ENCODE measurements around the gene IKZF4.
A peak's percentile ranks its signal among the peaks of the same experiment; 100 is the strongest.
"Not testable (repeated sequence)": the region's sequence is repeated elsewhere in the genome, so short reads cannot be mapped to it uniquely, and the experiment has no call there.

The IKZF4 gene

DNA sequence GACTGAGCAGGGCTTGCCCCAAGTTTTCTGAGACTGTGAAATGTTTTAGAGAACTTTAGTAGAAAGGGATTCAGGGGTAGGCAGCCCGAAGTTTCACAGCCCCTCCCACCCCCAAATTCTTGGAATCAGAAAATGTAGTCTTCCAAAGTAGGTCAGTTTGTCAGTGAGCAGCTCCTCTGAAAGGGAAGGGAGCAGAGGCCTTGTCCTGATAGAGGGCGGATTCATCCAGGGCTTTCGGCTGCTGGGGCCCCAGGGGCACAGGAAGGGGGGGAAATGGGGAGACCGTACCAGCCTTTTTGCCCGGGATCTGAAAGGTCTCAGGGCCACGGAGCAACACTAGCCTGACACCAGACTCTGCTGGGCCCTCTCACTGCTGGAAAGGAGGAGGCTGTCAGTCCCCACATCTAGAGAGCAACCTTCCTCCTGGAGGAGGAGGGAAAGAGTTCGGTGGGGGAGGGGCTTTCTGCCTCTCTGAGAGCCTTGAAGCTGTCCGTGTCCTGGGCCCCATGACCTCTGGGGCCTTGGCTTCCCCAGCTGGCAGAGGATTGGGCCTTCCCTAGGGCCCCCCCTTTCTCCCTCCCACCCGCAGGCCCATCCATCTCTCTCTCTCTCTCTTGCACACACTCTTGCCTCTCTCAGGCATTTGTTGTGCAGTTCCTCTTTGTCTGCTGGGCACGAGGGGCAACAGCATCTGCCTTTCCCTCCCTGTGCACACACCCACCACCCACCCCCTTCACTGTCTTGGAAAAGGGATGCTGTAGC, at the start of gene IKZF4:
Gene IKZF4 (plus strand): TSS at position 621 of the 762 bp plus-strand sequence. CDS start 451 bp downstream, outside the sequence.
- no peak within 1 kb of the TSS for H3K27ac ChIP-seq
- no peak for DNase-seq (ENCODE audit: low read depth, low spot score)

GRCh38 chr12:55972042-55972441, 48.8 kb upstream of the IKZF4 start:
- peak overlapping the region; percentile 93 for H3K27ac ChIP-seq

DNA sequence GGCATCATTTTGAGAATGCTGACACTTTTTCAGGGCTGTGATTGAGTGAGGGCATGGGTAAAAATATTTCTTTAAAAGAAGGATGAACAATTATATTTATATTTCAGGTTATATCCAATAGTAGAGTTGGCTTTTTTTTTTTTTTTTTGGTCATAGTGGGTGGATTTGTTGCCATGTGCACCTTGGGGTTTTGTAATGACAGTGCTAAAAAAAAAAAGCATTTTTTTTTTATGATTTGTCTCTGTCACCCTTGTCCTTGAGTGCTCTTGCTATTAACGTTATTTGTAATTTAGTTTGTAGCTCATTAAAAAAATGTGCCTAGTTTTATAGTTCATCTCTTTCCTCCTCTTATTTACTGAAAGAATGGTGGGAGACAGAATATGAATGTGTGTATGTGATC, 48.4 kb upstream of the IKZF4 start:
- H3K27ac ChIP-seq, result peak overlapping the region; percentile 93

More at GRCh38 chr12:55972042-55972441, 48.8 kb upstream of the IKZF4 start:
- DNase-seq (ENCODE audit: low read depth, low spot score), result peak; percentile 52

GRCh38 chr12:55972911-55973598, 47.8 kb upstream of the IKZF4 start:
- DNase-seq (ENCODE audit: low read depth, low spot score), result no peak

More for the DNA sequence above, 48.4 kb upstream of the IKZF4 start:
- no peak for DNase-seq (ENCODE audit: low read depth, low spot score)

DNA sequence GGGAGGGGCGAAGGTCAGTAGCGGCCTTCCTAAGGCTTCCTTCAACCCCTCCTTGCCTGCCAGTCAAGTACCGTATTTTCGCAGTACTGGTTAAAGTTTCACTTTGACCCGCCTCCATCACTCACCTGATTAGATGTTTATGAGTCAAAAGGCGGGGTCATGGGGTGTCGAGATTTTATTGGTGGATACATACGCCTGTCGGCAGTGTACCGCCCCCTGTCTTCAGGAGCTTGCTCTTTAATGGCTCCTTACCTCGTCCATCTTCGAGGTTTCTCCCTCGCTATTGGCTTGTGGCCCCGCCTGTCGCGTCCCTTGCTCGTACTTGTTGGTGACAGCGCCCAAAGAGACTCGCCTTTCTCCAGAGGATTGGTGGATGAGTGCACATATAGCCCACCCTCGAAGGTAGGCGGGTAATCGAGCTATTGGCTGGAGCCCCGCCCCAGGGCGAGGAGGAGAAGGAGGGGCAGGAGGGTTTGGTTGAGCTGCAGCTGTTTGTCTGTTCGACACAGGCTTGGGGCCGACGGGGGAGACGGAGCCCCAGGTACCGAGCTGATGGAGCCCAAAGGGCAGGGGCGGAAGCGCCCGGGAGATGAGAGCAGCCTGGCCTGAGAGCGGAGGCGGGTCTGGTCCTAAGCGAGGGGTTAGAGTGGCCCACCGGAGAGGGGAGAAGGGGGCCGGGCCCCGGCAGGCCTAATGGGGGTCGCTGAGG, 47.1 kb upstream of the IKZF4 start, which contains the start of gene RAB5B:
Gene RAB5B (plus strand): TSS at position 480 of the 709 bp plus-strand sequence. CDS start 12,883 bp downstream, outside the sequence.
- peak; percentile 100 for DNase-seq (ENCODE audit: low read depth, low spot score)
- peak within 1 kb of the TSS; percentile 93 for H3K27ac ChIP-seq

More at GRCh38 chr12:55972911-55973598, 47.8 kb upstream of the IKZF4 start:
- H3K27ac ChIP-seq, result peak overlapping the region; percentile 93

DNA sequence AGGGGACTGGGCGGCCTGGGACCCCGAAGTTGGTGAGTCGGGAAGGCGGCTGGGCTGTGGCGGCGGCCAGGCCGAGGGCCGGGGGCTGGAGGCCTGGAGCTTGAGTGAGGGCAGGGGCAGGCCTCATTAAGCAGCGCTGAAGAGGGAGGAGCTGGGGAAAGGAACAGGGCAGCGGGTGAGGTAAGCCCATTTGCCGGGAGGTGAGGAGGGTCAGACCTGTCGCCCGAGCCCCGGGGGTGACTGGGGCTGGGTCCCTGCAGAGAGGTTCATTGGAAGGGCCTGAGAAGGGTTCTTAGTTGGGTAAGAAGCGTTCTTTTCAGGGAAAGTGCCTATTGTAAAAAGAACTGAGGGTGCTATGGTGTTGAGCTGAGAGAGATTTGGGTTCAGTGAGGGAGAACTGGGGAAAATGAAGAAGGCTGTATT, 46.5 kb upstream of the IKZF4 start:
- H3K27ac ChIP-seq, result peak overlapping the region; percentile 93

DNA sequence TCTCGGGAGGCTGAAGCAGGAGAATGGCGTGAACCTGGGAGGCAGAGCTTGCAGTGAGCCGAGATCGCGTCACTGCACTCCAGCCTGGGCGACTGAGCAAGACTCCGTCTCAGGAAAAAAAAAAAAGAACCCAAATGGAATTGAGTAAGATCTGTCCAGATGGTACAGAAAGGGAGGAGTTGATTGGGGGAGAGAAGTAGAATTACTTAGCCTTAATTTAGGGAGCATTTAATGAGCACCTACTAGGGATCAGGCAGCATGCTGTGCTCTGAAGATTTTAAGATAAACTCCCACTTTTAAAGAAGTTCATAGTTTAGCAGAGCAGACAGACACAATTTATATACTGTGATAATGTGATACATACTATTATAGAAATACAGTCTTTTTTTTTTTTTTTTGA, 42.5 kb upstream of the IKZF4 start:
- no peak for DNase-seq (ENCODE audit: low read depth, low spot score)
- no peak overlapping the region for H3K27ac ChIP-seq

More for the DNA sequence above, 46.5 kb upstream of the IKZF4 start:
- DNase-seq (ENCODE audit: low read depth, low spot score), result no peak

DNA sequence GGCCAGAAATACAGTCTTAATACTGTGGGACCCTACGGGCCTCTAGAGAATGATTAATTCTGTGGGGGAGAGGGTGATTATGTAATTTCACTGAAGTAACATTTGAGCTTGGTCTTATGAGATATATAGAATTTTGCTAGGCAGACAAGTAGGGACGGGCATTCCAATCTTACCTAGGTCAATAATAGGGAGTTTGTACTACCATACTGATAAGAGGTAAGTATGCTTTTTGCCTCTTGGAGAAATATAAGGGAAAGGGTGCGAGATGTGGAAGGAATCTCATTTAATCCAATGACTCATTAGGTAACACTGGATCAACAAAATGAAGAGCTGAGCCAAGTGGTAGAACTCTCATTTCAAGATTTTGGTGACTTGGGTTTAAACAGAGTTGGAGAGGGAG, 41.8 kb upstream of the IKZF4 start:
- DNase-seq (ENCODE audit: low read depth, low spot score), result no peak
- H3K27ac ChIP-seq, result no peak overlapping the region

GRCh38 chr12:55981882-55982281, 39.0 kb upstream of the IKZF4 start:
- not testable (repeated sequence) for H3K27ac ChIP-seq; DNase-seq (ENCODE audit: low read depth, low spot score)

DNA sequence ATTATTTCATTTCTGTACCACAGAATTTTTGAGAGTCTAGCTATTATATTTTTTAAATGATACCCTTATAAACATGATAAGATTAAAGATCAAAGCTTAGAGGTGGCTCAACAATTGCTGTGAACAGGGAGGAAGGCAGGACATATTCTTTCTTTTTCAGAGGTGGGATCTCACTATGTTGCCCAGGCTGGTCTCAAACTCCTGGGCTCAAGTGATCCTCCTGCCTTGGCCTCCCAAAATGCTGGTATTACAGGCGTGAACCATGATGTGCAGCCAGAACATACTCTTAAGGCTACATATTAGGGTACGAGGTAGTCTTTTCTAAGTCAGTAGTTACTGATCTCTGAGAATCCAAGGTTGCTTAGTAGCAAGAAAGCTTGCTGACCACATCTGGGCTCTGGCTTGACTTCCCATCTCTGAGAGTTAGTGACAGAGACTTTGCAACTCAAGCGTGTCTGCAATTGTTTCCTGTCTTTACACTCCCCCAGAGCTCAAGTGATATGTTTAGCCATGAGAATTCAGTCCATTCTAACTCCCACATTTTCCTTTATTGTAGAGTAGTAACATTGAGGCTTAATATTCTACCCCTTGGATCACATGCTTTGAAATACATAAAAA, 38.4 kb upstream of the IKZF4 start:
- no peak overlapping the region for H3K27ac ChIP-seq
- no peak for DNase-seq (ENCODE audit: low read depth, low spot score)

DNA sequence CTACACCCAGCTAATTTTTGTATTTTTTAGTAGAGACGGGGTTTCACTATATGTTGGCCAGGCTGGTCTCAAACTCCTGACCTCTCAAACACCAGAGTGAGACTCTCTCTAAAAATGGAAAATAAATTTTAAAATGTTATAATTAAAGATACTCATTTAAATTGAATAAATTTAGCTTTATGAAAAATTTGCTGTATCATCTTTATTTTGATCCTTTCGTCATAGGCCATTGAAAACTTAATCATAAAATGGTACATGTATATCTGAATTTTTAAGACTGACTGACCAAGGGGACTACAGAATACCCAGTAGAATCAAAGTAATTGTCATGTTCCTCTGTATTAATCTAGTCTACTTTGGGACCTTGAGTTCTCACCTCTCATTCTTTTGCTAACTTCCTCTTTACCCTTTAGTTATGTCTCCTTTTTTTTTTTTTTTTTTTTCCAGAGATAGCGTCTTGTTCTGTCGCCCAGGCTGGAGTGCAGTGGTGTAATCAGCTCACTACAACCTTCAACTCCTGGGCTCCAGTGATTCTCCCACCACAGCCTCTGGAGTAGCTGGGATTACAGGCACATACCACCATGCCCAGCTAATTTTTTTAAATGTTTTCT, 37.5 kb upstream of the IKZF4 start:
- no peak overlapping the region for H3K27ac ChIP-seq
- DNase-seq (ENCODE audit: low read depth, low spot score), result no peak

DNA sequence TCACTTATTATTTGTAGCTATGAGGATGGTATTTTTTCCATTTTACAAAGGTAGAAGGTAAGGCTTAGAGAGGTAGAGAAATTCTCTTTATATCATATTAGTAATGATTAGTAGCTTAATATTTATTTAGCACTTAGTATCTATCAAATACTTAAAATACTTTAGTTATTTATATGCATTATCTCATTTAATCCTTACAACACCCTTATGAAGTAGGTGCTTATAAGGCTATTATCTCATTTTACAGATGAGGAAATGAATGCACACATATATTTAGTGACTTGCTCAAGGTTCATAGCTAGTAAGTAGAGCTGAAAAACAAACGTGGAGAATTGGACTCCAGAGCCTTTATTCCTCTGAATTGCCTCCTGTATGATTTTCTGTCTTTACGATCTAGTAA, 36.0 kb upstream of the IKZF4 start:
- no peak for DNase-seq (ENCODE audit: low read depth, low spot score)
- no peak overlapping the region for H3K27ac ChIP-seq

- H3K27ac ChIP-seq, result no peak overlapping the region
- no peak for DNase-seq (ENCODE audit: low read depth, low spot score)
These were observed 35.5 kb upstream of the IKZF4 start for GRCh38 chr12:55985341-55985740.

DNA sequence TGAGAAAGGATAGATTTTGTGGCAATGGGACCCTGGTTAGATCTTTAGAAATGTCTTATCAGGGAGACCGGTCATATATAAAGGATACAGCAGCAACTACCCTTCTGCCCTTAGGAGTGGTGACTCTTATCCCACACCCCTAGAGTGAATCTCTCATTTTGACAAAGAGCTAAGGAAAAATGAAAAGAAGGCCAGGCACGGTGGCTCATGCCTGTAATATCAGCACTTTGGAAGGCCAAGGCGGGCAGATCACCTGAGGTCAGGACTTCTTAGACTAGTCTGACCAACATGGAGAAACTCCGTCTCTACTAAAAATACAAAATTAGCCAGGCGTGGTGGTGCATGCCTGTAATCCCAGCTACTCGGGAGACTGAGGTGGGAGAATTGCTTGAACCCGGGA, 34.9 kb upstream of the IKZF4 start:
- not testable (repeated sequence) for H3K27ac ChIP-seq; DNase-seq (ENCODE audit: low read depth, low spot score)

DNA sequence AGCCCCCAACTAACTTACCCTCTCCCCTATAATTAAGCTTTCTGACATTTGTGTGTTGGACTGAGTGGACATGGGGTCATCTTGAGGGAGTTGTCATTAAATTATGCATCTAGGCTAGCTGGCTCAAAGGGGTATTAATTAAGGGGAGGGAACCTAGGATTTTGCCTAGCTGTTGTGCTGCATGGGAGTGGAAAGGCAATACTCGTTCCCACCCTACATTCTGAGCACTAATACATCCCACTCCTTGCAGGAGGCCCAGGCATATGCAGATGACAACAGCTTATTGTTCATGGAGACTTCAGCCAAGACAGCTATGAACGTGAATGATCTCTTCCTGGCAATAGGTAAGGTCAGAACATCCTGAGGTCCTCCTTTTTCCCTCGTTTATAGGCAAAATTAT, 29.7 kb upstream of the IKZF4 start:
- no peak overlapping the region for H3K27ac ChIP-seq
- no peak for DNase-seq (ENCODE audit: low read depth, low spot score)

DNA sequence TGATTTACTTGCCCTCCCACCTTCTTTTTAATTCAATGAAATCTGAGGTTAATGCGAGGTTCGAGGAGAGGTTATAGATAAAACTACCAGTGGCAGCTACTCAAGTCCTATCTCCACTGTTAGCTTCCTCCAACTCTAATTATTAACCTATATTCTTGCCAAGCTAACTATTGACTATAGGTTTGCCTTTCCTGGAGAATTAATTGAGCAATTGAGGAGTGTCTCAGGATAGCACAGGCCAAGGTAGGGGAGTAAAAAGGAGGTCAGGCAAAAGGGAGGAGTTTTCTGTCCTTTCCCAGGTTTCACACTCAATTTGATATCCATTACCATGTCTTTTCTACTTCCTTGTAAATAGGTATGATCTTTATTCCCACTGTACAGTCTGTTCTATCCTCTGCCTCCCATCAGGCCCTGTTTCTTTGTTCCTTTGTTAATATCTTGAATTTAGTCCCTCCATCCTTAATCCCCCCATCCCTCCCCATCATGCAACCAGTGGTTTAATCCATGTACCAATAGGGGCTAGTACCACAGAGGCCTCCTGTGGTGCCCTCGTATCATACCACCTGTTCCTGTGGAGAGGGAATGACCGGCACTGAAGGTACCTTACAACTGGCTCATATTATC, 27.5 kb upstream of the IKZF4 start:
- no peak overlapping the region for H3K27ac ChIP-seq
- DNase-seq (ENCODE audit: low read depth, low spot score), result no peak

DNA sequence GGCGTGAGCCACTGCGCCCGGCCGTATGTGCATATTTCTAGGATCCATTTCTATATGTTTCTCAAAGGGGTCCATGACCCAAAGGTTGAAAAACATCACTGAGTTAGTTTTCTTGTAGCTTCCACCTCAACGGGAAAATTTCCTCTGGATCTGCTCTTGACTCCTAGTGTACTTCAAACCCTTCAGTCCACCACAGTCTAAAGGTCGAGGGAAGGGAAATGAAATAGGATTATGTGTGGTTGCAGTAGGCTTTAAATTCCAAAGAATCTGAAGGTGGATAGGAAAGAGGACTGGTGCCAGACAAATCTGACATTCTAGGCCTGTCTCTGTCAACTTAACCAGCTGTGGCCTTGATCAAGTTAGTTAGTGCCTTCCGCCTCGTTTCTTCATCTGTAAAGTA, 25.5 kb upstream of the IKZF4 start:
- DNase-seq (ENCODE audit: low read depth, low spot score), result no peak
- no peak overlapping the region for H3K27ac ChIP-seq

- peak overlapping the region; percentile 39 for H3K27ac ChIP-seq
- DNase-seq (ENCODE audit: low read depth, low spot score), result no peak
These were observed 24.6 kb upstream of the IKZF4 start for GRCh38 chr12:55996201-55996714.
